ENCODE measurements around the gene DDR2.
A peak's percentile ranks its signal among the peaks of the same experiment; 100 is the strongest.

The DDR2 gene

GRCh38 chr1:162631546-162632191 is 595 bp upstream of the DDR2 start:
- DNase-seq, result peak; percentile 83

- DNase-seq, result no peak
These were observed 425 bp downstream of the DDR2 start for GRCh38 chr1:162632698-162633080.

GRCh38 chr1:162633081-162633762 is 958 bp downstream of the DDR2 start:
- peak; percentile 73 for DNase-seq

- peak; percentile 24 for DNase-seq
These were observed 3.2 kb downstream of the DDR2 start for GRCh38 chr1:162635418-162635817.

- DNase-seq, result no peak
These were observed 7.5 kb downstream of the DDR2 start for GRCh38 chr1:162639718-162640117.

GRCh38 chr1:162641114-162641513 is 8.8 kb downstream of the DDR2 start:
- DNase-seq, result no peak

- DNase-seq, result no peak
These were observed 12.7 kb downstream of the DDR2 start for GRCh38 chr1:162644986-162645314.

GRCh38 chr1:162645666-162646065 is 13.4 kb downstream of the DDR2 start:
- DNase-seq, result no peak

DNA sequence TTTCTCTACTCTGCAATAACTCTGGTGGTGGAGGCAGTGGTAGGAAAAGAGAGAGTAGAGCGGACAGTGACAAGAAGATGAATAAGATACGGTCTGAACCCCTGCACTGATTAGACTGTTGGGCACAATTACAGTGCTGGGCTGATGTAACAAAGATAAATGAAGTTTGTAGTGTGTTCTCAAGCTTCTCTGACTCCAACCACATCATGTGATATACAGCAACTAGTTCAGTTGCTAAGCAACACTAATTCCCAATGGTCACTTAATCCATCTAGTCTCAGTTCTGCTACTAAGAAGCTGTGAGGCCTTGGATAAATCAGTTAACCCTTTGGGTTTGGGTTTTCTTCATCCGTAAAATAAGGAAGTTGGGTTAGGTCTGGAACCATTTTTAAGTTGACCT is 17.3 kb downstream of the DDR2 start:
- peak; percentile 38 for DNase-seq

GRCh38 chr1:162654915-162655620 is 22.8 kb downstream of the DDR2 start:
- DNase-seq, result no peak

GRCh38 chr1:162656266-162656665 is 24.0 kb downstream of the DDR2 start:
- no peak for DNase-seq

- no peak for DNase-seq
These were observed 28.3 kb downstream of the DDR2 start for GRCh38 chr1:162660574-162660973.

GRCh38 chr1:162661336-162661735 is 29.1 kb downstream of the DDR2 start:
- DNase-seq, result no peak

DNA sequence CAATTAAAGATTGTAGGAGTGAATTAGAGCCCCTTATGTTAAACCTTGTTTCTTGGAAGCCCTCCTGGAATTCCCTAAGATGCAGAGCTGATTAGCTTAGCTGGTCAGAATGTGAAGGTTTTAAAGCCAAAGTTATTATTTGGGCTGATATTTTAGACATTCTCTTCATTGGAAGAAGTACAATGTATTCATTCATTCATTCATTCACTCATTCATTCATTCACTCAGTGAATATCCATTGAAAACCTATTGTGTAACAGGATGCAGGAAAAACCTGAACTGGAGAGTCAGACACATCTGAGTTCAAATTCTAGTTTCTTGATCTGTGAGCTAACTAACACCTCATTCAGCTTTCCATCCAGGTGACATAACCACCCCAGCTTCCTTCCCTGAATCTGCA is 29.7 kb downstream of the DDR2 start:
- no peak for DNase-seq

GRCh38 chr1:162663086-162663485 is 30.8 kb downstream of the DDR2 start:
- DNase-seq, result peak; percentile 75

DNA sequence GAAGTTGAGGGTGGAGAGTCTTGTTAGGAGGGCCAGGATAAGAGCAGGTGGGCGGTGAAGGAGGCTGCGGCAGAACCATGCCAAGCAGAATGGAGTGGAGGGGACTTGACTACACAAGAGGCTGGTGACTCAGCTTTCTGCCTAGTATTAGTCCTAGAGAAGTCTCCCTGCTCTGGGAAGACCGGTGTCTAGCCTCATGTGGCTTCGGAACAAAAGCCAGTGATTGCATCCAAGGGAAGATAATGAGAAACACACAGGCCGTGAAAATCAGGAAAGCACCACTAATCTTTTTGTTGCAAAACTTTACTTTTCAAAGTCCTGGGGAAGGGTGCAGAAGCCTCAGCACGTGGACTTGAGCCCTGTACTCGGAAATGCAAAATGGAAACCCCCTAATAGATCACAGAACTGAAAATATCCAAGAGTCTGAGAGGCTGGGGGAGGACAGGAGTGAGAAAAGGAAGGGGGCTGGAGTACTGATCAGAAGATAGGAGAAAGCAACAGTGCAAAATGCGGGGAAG is 31.4 kb downstream of the DDR2 start:
- peak; percentile 91 for DNase-seq

DNA sequence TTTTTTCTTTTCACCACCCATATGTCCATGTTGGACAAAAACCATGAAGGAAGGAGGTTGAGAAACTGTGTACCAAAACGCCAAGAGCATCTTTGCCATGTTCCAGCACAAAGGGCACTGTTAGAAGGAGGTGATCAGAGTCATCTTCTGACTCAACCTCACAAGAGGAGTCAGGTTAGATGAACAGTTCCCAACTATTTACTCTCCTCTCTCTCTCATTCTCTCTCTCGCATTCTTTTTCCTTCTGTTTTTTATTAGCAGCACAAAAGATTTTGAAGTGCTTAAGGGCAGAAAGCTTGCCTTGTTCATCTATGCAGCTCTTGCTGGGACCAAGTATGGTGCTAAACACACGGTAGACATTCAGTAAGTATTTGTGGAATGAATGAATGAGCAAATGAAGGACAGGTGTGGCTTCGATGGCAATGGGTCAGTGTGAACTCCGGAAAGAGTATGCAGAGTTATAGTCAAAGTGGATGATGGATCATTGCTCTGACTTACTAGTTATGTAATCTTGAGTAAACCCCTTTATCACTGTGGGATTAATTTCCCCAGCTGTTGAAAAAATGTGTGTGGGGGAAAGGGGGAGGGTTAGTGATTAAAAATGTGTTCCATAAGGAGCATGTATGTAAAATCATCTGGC is 33.9 kb downstream of the DDR2 start:
- peak; percentile 73 for DNase-seq

- DNase-seq, result no peak
These were observed 35.3 kb downstream of the DDR2 start for GRCh38 chr1:162667381-162668080.

GRCh38 chr1:162670928-162671663 is 38.8 kb downstream of the DDR2 start:
- DNase-seq, result peak; percentile 82

- DNase-seq, result no peak
These were observed 39.6 kb downstream of the DDR2 start for GRCh38 chr1:162671664-162672410.

- no peak for DNase-seq
These were observed 40.5 kb downstream of the DDR2 start for GRCh38 chr1:162672622-162673260.
